HT-29 (cell line): ENCODE data around the gene LIX1L. TPM values are rescaled to one million over a fixed set of nuclear protein-coding genes. Genes with fewer than 3 reads are reported as not detected.
A peak's percentile ranks its signal among the peaks of the same experiment; 100 is the strongest.

Source experiments
- DNase-seq: peaks from one replicate; pipeline ENCODE4 v3.0.0-alpha.2; 2015; ENCODE audit warnings: low spot score
- total RNA-seq: library from RNA; depleted of rRNA; stranded (reverse); fragments of >200 nt; shearing (Covaris generic); gene quantifications from 2 replicates; pipeline ENCODE4 v1.2.3, GENCODE V29; 2014

Gene LIX1L
- total RNA-seq, 1 experiment from 2014 or later = 2.5 TPM

DNA sequence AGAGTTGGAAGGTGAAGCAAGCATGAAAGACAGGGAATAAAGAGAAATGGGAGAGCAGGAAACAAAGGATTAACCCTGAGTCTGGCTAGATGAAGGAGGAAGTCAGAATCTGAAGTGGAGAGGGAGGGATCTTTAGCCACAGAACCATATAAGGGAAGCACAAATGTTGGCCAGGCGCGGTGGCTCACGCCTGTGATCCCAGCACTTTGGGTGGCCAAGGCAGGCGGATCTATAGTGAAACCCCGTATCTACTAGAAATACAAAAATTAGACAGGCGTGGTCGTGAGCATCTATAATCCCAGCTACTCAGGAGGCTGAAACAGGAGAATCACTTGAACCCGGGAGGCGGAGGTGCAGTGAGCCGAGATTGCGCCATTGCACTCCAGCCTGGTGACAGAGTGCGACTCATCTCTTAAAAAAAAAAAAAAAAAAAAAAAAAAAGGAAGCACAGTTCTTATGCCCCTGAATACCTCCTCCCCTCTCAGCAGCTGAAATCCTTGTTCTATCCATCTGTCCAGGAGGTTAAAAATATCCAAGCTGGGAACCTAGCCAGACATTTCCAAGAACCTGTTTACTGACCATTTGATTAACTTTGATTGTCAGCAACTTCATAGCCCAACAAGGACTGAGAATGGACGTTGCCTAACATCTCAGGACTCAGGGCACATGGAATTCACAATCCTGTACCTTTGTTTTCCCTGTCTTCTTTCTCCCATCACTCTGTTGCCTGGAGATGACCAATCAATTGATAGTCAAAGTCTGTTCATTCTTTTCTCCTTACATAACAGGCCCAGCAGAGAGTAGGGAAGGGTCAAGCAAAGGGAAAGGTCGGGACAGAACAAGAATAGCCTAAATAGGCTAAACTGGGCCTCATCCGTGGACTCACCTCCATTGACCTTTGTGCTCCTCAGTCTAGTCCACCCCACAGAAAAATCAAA lies 28.0 kb upstream of the LIX1L start:
- DNase-seq = peak; percentile 68

DNA sequence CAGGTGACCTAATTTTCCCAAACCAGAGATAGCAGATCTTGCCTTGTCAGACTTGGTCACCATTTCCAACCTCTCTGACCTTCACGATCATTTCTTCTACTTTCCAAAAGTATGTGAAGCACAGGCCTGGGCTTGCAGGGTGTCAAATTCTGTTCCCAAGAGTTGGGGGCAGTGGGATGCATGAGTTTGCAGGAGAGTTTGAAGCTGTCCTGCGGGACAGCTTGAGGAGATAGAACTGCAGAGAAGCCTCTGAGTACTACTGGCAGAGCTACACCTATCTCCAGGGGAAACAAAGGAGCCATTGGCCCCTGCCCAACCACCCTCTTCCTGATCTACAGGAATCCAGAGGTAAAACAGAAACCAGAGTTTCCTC lies 27.3 kb upstream of the LIX1L start:
- DNase-seq = no peak

DNA sequence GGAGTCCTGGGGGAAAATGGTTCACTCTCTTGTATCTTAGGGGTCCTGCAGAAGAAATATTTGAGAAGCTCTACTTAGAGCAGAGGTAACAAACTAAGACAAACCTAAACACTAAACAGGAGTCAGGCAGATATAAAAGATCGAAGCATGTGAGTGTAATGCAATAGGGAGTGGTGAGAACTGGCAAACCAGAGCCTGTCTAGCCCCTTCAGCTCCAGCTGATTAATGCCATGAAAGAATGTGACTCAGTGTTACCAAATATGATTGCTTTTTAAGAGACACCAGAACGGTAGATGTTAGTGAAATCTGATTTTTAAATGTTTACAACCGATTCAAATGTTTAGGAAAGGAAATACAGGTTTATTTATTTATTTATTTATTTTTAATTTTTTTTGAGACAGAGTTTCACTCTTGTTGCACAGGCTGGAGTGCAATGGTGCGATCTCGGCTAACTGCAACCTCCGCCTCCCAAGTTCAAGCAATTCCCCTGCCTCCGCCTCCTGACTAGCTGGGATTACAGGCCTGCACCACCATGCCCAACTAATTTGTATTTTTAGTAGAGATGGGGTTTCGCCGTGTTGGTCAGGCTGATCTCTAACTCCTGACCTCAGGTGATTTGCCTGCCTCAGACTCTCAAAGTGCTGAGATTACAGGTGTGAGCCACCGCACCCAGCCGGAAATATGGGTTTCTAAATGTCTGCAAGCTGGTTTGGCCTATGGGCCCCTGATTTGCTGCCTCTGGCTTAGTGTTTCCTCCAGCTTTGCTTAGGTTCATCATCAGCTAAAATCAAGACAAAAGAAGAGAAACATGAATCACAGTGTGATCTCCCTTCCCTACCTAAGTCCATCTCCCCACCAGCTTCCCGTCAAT lies 26.4 kb upstream of the LIX1L start:
- no peak for DNase-seq

- DNase-seq = peak; percentile 68
Measured at GRCh38 chr1:145983206-145983675, 25.4 kb upstream of the LIX1L start.

- no peak for DNase-seq
Measured at GRCh38 chr1:145982010-145982723, 24.4 kb upstream of the LIX1L start.

GRCh38 chr1:145980457-145980994 lies 22.7 kb upstream of the LIX1L start:
- no peak for DNase-seq

DNA sequence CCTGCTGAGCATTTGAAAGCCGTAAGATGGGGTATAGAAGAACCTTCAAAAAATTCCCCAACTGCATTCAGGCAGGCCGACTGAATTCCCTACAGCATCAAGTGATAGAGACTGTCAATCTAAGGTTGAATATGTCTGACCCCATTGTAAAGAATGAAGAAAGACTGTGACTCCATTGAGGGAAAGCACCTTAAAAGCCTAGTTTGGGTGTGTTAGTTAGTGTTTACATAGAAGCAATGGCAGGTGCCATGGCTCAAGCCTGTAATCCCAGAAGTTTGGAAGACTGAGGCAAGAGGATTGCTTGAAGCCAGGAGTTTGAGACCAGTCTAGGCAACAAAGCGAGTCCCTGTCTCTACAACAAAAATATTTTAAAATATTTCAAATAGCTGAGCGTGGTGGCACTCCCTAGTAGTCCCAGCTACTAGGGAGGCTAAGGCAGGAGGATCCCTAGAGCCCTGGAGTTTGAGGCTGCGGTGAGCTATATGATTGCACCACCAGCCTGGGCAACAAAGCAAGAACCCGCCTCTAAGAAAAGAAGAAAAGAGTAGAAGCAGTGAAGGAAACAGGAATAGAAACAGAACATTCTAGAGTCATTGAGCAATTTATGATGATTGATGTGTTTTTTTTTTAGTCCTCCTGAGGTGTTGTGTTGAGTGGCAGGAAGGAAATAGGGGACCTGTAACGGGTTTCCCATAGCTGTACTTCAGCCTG lies 22.1 kb upstream of the LIX1L start:
- DNase-seq = no peak

- peak; percentile 96 for DNase-seq
Measured at GRCh38 chr1:145978854-145979745, 21.3 kb upstream of the LIX1L start.

DNA sequence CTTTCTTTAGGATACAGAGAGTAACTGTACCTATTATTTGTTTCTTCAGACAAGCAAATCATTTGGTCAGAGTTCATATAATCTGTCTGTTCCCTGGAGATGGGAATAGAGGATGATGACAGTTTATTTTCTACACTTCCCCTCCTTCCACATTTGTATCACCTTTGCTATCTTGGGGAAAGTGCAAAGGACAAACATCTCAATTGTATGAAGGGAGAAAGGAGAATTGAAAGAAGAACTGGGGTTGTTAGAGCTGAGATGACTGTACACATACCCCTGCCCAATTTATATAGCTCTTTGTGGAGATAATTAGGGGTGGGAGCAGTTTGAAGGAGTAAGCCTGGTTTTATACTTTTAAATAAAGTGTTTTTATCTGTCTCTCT lies 20.6 kb upstream of the LIX1L start:
- no peak for DNase-seq

DNA sequence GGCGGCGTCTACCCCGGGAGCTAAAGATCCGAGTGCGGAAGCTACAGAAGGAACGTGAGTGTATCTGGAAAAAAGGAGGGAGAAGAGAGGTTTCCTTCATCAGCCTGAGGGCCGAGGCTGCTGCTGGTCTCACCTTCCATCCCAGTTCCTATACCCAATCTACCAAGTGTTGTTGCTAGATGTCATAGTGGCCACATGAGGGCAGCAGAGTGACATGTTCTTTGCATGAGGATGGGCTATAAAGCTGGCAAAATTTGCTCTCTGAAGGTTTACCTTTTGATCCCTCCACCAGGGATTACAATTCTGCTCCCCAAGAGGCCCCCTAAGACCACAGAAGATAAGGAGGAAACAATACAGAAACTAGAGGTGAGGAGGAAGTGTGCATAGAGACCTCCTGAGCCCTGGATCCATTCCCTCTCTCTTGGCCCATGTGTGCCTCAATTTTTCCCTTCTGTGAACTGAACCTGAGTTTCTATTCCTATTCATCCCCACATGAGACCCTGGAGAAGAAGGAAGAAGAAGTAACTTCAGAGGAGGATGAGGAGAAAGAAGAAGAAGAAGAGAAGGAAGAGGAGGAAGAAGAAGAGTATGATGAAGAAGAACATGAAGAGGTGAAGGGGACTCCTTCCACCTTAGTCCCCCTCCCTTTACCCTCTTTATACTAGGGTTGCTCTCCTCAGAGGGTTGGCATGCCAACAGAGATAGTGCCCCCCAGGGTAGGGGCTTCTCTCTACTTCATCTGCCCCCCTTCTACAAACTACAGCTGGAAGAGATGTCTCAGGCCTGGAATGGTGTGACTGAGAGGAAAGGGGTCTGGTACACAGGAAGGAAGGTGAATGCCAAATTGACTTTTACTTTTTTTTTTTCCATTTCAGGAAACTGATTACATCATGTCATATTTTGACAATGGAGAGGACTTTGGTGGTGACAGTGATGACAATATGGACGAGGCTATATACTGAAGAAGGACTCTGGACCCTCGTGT lies 20.0 kb upstream of the LIX1L start:
- peak; percentile 87 for DNase-seq

DNA sequence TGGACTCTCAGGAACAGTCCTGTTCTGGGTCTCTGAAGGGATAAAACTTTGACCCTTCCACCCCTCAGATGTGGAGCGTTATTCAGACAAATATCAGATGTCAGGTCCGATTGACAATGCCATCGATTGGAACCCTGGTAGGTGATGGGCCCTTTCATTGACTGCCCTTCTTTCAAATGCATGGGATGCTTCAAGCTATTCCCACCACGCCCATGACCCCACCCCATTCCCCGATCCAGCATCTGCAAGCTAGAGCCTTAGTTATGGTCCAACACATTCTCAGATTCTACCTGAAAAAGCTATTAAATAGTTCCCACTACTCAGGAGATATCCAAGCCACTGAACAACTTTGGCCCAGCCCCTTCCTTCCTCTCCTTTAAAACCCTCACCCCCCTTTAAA lies 19.2 kb upstream of the LIX1L start:
- no peak for DNase-seq

DNA sequence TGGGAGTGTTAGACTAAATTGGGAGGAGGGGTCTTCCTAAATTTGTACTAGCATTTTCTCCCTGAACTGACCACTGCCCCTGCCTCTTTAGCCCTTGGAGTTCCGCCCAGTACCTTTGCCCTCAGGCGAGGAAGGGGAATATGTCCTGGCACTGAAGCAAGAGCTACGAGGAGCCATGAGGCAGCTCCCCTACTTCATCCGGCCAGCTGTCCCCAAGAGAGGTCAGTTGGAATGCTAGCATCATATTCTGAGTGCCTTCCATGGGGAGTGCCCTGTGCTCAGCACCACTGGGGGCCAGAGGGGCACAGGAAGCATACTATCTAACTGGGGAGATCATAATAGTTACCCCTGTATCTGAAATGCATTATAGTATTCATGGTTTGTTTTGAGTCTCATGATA lies 17.4 kb upstream of the LIX1L start:
- DNase-seq = no peak

DNA sequence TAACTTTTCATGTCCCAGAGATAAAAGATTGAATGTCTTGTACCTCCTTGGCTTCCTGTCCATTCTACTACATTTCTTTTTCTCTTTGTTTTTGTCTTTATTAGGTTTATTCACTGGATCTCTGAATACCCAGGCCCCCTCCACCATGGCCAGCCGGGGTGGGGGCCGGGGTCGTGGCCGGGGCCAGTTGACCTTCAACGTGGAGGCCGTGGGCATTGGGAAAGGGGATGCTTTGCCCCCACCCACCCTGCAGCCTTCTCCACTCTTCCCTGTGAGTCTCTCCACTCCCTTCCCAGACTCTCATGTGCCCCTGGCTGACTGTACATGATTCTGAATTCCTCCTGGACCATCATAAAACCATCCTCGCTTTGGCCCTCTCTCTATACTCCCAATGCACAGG lies 16.9 kb upstream of the LIX1L start:
- no peak for DNase-seq

- no peak for DNase-seq
Measured at GRCh38 chr1:145972580-145972979, 14.8 kb upstream of the LIX1L start.

DNA sequence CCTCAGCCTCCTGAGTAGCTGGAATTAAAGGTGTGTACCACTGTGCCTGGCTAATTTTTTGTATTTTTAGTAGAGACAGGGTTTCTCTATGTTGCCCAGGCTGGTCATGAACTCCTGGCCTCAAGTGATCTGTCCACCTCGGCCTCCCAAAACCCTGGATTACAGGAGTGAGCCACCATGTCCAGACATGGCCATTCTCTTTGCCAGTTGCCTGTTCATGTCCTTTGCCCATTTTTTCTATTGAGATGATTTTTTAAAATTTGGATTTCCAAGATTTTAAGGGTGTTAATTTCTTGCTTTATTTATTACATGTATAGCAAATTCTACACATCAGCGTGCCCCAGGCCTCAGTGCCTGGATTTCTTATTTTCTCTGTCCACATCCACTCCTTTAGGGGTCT lies 9.5 kb upstream of the LIX1L start:
- DNase-seq = no peak

DNA sequence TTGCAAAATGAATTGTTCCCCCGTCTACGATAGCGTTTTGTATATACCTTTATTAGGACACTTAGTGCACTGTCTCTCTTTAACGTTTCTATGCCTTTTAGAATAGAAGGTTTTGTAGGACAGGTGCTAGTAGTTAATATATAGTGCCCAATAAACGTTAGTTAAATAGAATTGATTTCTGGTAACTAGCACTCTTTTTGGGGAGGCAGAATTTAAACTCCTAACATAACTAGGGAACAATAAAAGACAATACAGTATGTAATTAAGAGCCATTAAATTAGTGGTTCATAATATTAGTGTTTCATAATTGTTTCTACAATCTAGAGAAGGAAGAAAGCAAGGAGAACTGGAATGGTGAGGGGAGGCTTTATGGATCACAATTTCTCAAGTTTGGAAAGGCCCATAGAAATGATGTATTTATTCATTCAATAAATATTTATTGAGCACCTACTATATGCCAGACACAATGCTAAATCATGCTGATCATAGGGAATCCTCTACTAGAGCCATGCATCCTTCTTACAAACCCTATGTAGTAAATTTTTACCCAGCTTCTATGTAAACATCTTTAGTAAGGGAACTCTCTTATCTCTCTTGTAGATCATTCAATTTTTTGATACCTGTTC lies 7.4 kb upstream of the LIX1L start:
- no peak for DNase-seq

DNA sequence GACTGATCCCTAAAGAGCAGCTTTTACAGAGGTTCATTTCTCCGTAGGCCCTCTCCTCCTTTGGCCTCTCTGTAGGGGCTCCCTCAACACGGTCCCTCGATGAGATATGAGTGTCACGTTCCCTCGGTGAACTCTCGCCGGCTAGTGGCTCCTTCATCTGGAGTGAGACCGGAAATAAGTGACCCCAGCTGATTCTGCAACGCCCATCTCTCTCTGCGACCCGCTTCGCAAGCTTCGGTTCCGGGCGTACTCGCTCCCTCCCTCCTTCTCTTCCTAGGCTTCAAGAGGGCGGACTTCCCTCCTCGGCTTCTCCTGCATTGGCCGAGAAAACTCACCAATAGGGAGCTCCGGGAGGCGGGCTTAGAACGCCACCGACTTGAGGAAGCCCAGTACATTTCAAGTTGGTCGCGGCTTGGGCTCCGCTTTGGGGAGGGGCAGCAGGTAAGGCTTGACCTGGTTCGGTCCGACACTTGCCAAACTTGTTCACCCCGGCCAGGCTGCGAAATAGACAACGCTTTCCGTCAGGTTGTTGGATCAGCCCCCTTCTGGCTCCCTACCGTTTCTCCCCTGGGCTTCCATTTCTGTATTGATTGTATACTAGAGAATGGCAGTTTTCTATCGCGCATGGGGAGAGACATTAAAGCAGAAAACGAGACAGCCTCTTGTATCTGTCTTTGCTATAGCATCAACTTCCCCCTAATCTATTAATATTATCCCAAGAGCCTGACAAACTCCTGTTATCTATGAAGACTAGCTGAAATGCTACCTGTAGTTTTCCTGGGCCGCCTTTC lies 6.7 kb upstream of the LIX1L start, which contains the start of the genes ANKRD34A and POLR3GL:
TSS of gene ANKRD34A (minus strand) at position 248 of the 791 bp plus-strand sequence. CDS start 2,816 bp downstream, outside the sequence.
TSS of gene POLR3GL (plus strand) at position 363 of the 791 bp plus-strand sequence. CDS start 10,176 bp downstream, outside the sequence.
- DNase-seq = peak; percentile 93
